Stomach (tissue), 4 donors: ENCODE results near the gene C16orf46.

Experiments used
- EP300 ChIP-seq: sonication (generic); formaldehyde crosslinking; IDR thresholded peaks from one replicate; pipeline ENCODE4 v1.6.1; 2017; ENCODE audit warnings: antibody characterized with exemption
- POLR2A ChIP-seq, 4 donors: fragments of 450-650 bp; IDR thresholded peaks; one replicate each; pipeline ENCODE4 v1.6.1; 2016; ENCODE audit warnings: antibody characterized with exemption in 4 of 4, control low read depth in 2 of 4, mild to moderate bottlenecking in 1 of 4, moderate library complexity in 1 of 4
- POLR2AphosphoS5 ChIP-seq, 3 donors: sonication (generic); formaldehyde crosslinking; IDR thresholded peaks; one replicate each; pipeline ENCODE4 v1.6.1; 2016; ENCODE audit warnings: antibody characterized with exemption in 3 of 3
- TF ChIP-seq, protein P1 (sequence below), 7 experiments: fragments of 450-650 bp in 4 of 7; fragments of 200-600 bp in 3 of 7; sonication (generic) in 3 of 7; IDR thresholded peaks; one replicate each; pipeline ENCODE4 v1.5.1; 2016 to 2019; ENCODE audit warnings: antibody characterized with exemption in 7 of 7, control low read depth in 2 of 7, mild to moderate bottlenecking in 1 of 7

DNA sequence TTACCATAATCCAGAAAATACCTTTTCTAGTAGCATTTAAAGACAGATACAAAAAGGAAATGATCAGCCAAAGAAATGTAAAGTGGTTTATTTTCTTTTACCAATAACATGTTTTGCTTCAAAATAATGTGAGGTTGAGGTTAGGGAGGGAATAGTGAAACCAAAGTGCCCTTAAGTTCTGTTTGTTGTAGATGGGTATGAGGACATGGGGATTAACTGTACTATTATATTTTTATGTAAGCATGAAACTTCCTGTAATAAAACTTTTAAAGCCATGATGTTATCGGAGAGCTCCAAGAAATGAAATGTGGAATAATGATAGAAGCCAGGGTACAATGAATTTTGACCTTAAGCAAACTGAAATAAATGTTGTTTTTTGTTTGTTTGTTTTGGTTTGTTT lies 9.9 kb downstream of the C16orf46 start:
- TF ChIP-seq, protein P1, sequence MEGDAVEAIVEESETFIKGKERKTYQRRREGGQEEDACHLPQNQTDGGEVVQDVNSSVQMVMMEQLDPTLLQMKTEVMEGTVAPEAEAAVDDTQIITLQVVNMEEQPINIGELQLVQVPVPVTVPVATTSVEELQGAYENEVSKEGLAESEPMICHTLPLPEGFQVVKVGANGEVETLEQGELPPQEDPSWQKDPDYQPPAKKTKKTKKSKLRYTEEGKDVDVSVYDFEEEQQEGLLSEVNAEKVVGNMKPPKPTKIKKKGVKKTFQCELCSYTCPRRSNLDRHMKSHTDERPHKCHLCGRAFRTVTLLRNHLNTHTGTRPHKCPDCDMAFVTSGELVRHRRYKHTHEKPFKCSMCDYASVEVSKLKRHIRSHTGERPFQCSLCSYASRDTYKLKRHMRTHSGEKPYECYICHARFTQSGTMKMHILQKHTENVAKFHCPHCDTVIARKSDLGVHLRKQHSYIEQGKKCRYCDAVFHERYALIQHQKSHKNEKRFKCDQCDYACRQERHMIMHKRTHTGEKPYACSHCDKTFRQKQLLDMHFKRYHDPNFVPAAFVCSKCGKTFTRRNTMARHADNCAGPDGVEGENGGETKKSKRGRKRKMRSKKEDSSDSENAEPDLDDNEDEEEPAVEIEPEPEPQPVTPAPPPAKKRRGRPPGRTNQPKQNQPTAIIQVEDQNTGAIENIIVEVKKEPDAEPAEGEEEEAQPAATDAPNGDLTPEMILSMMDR (IDR thresholded peaks at IDR 0.05): no peak
- TF ChIP-seq POLR2AphosphoS5 (IDR thresholded peaks at IDR 0.05): no peak
- no peak for TF ChIP-seq POLR2A (IDR thresholded peaks at IDR 0.05)
- no peak for TF ChIP-seq EP300
